ENCODE data around the gene AFF3.

- TF ChIP-seq CTCF (conservative IDR thresholded peaks at IDR 0.05 in 1 of 2, IDR thresholded peaks at IDR 0.05 in 1 of 2; ENCODE audit: low read depth in 1 of 2, low read length in 2 of 2) (no peak), EZH2 (IDR thresholded peaks at IDR 0.05; ENCODE audit: low read length, missing control alignments) (no peak)
Measured at GRCh38 chr2:99810225-99810624, 332.2 kb downstream of the AFF3 start.

Measured in fibroblast of lung (primary cell).